Brain microvascular endothelial cell (primary cell): Measurements from ENCODE around the gene THADA.

Experiments
- DNase-seq: peaks from one replicate; pipeline ENCODE4 v3.0.0-alpha.2; 2020
- H3K27ac ChIP-seq: fragments of 250-450 bp; sonication (Bioruptor Pico); 2 replicates; pipeline ENCODE4 v1.5.1; 2020; ENCODE audit warnings: mild to moderate bottlenecking, moderate library complexity
- H3K27me3 ChIP-seq: fragments of 250-450 bp; sonication (Bioruptor Pico); replicated peaks from 2 replicates; pipeline ENCODE4 v1.5.1; 2020; ENCODE audit warnings: mild to moderate bottlenecking
- H3K36me3 ChIP-seq: fragments of 250-450 bp; sonication (Bioruptor Pico); replicated peaks from 2 replicates; pipeline ENCODE4 v1.5.1; 2020; ENCODE audit warnings: mild to moderate bottlenecking
- H3K4me3 ChIP-seq: 2 replicates; pipeline ENCODE4 v1.5.1; 2011; ENCODE audit warnings: low read depth, mild to moderate bottlenecking, control low read depth, low read length, moderate library complexity
- in situ Hi-C: cut with HindIII; loops from 2 replicates; pipeline ENCODE4 v1.10.0; 2017; ENCODE audit warnings: low sequenced_read_pairs, low pct_ligation_motif_present
- TF ChIP-seq, protein P1 (sequence below): IDR thresholded peaks from 2 replicates; pipeline ENCODE4 v1.5.1; 2011; ENCODE audit warnings: low read depth, mild to moderate bottlenecking, moderate library complexity, low read length, control low read depth, inconsistent platforms; ENCODE audit errors: missing control alignments

THADA gene

DNA sequence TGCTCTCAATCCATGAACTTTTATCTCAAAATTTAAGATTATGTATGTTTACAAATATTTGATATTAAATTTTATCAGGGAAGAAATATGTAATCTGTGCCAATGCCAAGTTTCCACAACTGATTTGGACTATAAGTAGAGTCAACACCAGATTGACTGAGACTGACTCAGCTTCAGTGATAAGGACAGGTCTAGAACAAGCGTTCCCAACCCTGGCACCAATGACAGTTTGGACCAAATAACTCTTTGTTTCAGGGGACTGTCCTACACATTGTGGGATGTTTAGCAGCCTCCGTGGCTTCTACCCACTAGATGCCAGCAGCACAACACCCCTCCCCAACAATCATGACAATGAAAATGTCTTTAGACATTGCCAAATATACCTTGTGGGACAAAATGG lies 165.3 kb downstream of the THADA start:
- in situ Hi-C loops: no loop called here
- Histone ChIP-seq H3K36me3 (no peaks in the 10 kb centered on the region), H3K27me3 (no peaks in the 10 kb centered on the region), H3K4me3 (no peak overlapping the region), H3K27ac (no peak overlapping the region)
- DNase-seq: no peak
- TF ChIP-seq, protein P1, sequence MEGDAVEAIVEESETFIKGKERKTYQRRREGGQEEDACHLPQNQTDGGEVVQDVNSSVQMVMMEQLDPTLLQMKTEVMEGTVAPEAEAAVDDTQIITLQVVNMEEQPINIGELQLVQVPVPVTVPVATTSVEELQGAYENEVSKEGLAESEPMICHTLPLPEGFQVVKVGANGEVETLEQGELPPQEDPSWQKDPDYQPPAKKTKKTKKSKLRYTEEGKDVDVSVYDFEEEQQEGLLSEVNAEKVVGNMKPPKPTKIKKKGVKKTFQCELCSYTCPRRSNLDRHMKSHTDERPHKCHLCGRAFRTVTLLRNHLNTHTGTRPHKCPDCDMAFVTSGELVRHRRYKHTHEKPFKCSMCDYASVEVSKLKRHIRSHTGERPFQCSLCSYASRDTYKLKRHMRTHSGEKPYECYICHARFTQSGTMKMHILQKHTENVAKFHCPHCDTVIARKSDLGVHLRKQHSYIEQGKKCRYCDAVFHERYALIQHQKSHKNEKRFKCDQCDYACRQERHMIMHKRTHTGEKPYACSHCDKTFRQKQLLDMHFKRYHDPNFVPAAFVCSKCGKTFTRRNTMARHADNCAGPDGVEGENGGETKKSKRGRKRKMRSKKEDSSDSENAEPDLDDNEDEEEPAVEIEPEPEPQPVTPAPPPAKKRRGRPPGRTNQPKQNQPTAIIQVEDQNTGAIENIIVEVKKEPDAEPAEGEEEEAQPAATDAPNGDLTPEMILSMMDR: no peak

DNA sequence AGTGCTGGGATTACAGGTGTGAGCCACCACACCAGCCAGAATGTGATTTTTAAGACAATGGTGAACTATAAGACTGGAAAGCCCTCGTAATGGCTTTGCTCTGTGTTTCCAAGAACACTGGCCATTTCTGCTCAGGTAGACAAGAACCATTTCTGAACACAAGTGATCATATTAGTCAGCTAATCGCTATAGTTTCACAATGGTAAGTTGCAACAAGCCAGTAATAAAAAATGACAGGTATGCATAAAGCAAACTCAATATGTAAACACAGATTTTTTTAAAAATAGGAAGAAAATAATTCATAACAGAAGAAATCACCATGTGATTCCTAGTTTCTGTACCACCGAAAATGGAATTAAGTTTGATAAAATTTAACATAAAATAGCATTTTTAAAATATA lies 166.5 kb downstream of the THADA start:
- no peak for DNase-seq
- in situ Hi-C loops: no loop called here
- no peaks in the 10 kb centered on the region for H3K27me3 ChIP-seq
- H3K4me3 ChIP-seq: no peak overlapping the region
- H3K36me3 ChIP-seq: no peaks in the 10 kb centered on the region
- TF ChIP-seq, protein P1: no peak
- H3K27ac ChIP-seq: no peak overlapping the region

DNA sequence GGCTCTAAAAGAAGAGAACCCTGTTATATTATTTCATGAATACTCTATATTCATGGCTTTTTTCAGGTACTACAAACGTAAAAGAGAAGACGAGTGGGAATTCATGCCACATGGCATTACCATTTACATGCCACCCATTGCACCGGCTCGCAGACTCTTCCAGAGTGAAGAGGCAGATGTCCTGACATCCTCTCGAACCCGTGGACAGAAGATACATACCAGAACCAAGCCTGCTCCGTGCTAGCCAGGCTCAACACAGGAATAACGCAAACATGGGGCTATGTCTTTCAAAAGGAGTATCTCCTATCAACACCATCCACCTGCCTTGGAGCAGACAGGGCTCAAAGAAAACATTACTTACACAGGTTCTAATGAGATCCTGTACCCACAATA lies 168.8 kb downstream of the THADA start:
- H3K4me3 ChIP-seq: no peak overlapping the region
- H3K27ac ChIP-seq: peak overlapping the region; percentile 83
- no peaks in the 10 kb centered on the region for H3K36me3 ChIP-seq
- TF ChIP-seq, protein P1: no peak
- DNase-seq: no peak
- no peaks in the 10 kb centered on the region for H3K27me3 ChIP-seq
- in situ Hi-C loops: no loop called here

DNA sequence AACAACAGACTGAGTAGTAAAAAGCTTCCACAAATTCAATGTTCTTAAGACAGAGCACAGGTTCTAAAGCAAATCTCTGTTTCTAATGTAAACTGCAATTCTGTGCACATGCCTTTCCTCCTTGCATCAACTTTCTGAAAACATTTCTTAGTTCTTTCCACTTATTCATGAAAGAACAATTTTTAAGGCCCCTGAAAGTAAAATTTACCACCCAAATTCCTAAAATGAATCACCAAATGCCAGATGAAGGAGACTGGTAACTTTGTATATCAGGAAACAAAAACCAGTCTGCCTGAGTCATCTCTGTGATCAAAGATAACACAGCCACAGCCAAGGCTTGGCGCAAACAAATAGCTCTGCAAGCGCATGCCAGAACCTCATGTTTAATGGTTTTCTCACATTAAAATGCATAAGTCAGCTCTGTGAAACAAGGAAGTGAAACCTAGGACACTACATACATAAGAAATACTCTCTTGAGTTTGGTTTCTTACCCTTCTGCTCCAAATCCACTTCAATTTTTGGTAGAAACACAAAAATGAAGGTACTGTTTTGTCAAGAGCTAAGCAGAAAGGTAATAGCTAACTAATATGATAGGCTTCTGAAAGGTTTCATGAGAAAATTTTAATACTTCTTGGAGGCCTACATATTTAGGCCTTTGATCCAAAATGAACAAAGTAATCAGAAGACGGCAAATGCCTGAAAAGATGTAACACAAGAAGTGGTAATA lies 169.4 kb downstream of the THADA start:
- TF ChIP-seq, protein P1: no peak
- peak overlapping the region; percentile 83 for H3K27ac ChIP-seq
- no peaks in the 10 kb centered on the region for H3K27me3 ChIP-seq
- H3K4me3 ChIP-seq: no peak overlapping the region
- H3K36me3 ChIP-seq: no peaks in the 10 kb centered on the region
- peak; percentile 97 for DNase-seq
- in situ Hi-C loops: no loop called here

DNA sequence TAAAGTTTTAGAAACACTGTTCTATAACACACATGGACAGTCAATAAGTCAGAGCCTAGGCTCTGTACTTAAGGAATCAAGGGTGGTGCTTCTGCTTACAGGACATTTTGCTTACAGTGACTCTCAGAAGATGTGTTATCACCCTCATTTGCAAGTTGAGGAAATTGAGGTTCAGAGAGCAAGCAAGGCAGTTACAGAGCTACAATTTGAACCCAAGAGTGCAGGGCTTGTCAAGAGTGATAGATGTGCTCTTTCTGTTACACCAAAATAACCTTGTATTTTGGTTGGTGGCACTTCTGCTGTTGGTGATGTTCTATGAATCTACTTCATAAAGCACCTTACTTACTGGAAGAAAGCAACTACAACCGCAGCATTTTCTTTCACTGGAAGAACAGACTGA lies 170.2 kb downstream of the THADA start:
- Histone ChIP-seq H3K27me3 (no peaks in the 10 kb centered on the region), H3K36me3 (no peaks in the 10 kb centered on the region), H3K27ac (peak overlapping the region; percentile 83), H3K4me3 (no peak overlapping the region)
- no peak for DNase-seq
- TF ChIP-seq, protein P1: no peak
- in situ Hi-C loops: no loop called here
